GM19035 (cell line): ENCODE data around the gene RIT2.
"Not testable (repeated sequence)": the region's sequence is repeated elsewhere in the genome, so short reads cannot be mapped to it uniquely, and the experiment has no call there.

Experiments
- ATAC-seq: cut with Tn5 transposase; IDR thresholded peaks from one replicate; pipeline ENCODE4 v1.9.1; 2021; ENCODE audit not compliant: unreplicated experiment

The RIT2 gene

GRCh38 chr18:42850174-42851083 lies 265.1 kb downstream of the RIT2 start:
- no peak for ATAC-seq

- ATAC-seq, result no peak
These were observed 276.1 kb downstream of the RIT2 start for GRCh38 chr18:42839408-42839807.

- no peak for ATAC-seq
These were observed 276.8 kb downstream of the RIT2 start for GRCh38 chr18:42838546-42839145.

GRCh38 chr18:42830936-42831335 lies 284.5 kb downstream of the RIT2 start:
- no peak for ATAC-seq

GRCh38 chr18:42828881-42829280 lies 286.6 kb downstream of the RIT2 start:
- ATAC-seq, result no peak

GRCh38 chr18:42824178-42824577 lies 291.3 kb downstream of the RIT2 start:
- ATAC-seq, result no peak

GRCh38 chr18:42822711-42823110 lies 292.8 kb downstream of the RIT2 start:
- no peak for ATAC-seq

GRCh38 chr18:42821492-42821891 lies 294.0 kb downstream of the RIT2 start:
- ATAC-seq, result no peak

GRCh38 chr18:42814618-42815017 lies 300.9 kb downstream of the RIT2 start:
- ATAC-seq, result no peak

GRCh38 chr18:42814184-42814583 lies 301.3 kb downstream of the RIT2 start:
- ATAC-seq, result no peak

- no peak for ATAC-seq
These were observed 301.9 kb downstream of the RIT2 start for GRCh38 chr18:42813570-42813969.

- no peak for ATAC-seq
These were observed 307.6 kb downstream of the RIT2 start for GRCh38 chr18:42807887-42808286.

GRCh38 chr18:42801706-42802105 lies 313.8 kb downstream of the RIT2 start:
- ATAC-seq, result no peak

GRCh38 chr18:42798606-42799170 lies 316.8 kb downstream of the RIT2 start:
- ATAC-seq, result no peak

GRCh38 chr18:42795213-42795789 lies 320.2 kb downstream of the RIT2 start:
- ATAC-seq, result not testable (repeated sequence)

- no peak for ATAC-seq
These were observed 322.8 kb downstream of the RIT2 start for GRCh38 chr18:42792731-42793130.

- no peak for ATAC-seq
These were observed 330.9 kb downstream of the RIT2 start for GRCh38 chr18:42784632-42785031.

GRCh38 chr18:42782929-42783328 lies 332.6 kb downstream of the RIT2 start:
- ATAC-seq, result no peak

- no peak for ATAC-seq
These were observed 334.1 kb downstream of the RIT2 start for GRCh38 chr18:42781298-42781815.

- no peak for ATAC-seq
These were observed 335.3 kb downstream of the RIT2 start for GRCh38 chr18:42780171-42780570.

- no peak for ATAC-seq
These were observed 336.9 kb downstream of the RIT2 start for GRCh38 chr18:42778445-42779042.
